ENCODE data around the gene ZNF444.

DNA sequence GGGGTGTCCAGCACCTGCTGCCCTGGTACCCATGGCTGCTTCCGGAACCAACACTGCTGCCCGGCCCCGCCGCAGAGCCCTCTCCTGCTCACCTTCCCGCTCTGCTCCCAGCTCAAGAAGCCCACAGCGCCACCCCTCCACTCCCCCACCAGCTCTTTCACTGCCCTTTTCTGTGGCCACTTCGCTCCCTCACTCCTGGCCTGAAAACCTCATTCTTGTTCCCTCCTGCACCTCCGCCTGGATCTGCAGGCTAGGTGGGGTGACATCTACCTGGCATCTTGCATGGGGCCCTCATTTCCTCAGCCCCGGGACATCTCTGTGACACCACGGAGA is 26.3 kb upstream of the ZNF444 start:
- TF ChIP-seq, protein P1, sequence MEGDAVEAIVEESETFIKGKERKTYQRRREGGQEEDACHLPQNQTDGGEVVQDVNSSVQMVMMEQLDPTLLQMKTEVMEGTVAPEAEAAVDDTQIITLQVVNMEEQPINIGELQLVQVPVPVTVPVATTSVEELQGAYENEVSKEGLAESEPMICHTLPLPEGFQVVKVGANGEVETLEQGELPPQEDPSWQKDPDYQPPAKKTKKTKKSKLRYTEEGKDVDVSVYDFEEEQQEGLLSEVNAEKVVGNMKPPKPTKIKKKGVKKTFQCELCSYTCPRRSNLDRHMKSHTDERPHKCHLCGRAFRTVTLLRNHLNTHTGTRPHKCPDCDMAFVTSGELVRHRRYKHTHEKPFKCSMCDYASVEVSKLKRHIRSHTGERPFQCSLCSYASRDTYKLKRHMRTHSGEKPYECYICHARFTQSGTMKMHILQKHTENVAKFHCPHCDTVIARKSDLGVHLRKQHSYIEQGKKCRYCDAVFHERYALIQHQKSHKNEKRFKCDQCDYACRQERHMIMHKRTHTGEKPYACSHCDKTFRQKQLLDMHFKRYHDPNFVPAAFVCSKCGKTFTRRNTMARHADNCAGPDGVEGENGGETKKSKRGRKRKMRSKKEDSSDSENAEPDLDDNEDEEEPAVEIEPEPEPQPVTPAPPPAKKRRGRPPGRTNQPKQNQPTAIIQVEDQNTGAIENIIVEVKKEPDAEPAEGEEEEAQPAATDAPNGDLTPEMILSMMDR (IDR thresholded peaks at IDR 0.05) = no peak
- TF ChIP-seq EZH2 (IDR thresholded peaks at IDR 0.05; ENCODE audit: borderline replicate concordance, insufficient read depth, low read depth, low read length, poor library complexity, severe bottlenecking) = no peak
